ENCODE measurements around the gene RCBTB2. TPM values are rescaled to one million over a fixed set of nuclear protein-coding genes. Genes with fewer than 3 reads are reported as not detected.

The RCBTB2 gene
- total RNA-seq, 1 experiment from 2014 or later: 11.7 TPM

GRCh38 chr13:48511621-48512230 is 21.2 kb downstream of the RCBTB2 start:
- no peak overlapping the region for H2AFZ ChIP-seq (ENCODE audit: low read length)
- no peak overlapping the region for H3K4me2 ChIP-seq (ENCODE audit: insufficient read depth, insufficient read length, low read length)
- no peaks in the 10 kb centered on the region for H3K9me3 Mint-ChIP-seq

More at GRCh38 chr13:48511621-48512230, 21.2 kb downstream of the RCBTB2 start:
- WGBS (ENCODE audit: extremely low coverage, insufficient read length, low lambda C conversion rate): no CpG with 5 or more reads among the region's 10 CpGs
- H4K20me1 ChIP-seq (ENCODE audit: control insufficient read depth, insufficient read depth, insufficient read length): no peaks in the 10 kb centered on the region
- H3T11ph ChIP-seq (ENCODE audit: low read length): no peak overlapping the region
- H3K79me1 ChIP-seq (ENCODE audit: insufficient read depth, low read depth, low read length, poor library complexity, severe bottlenecking): no peaks in the 10 kb centered on the region
- no peak overlapping the region for H3K18ac ChIP-seq (ENCODE audit: insufficient read length, low read depth, low read length)
- H3K14ac ChIP-seq (ENCODE audit: insufficient read depth, low read length): no peak overlapping the region
- no peak overlapping the region for H3K9ac ChIP-seq (ENCODE audit: extremely low read depth, insufficient read length, low read length)
- H3K79me2 ChIP-seq (ENCODE audit: insufficient read depth, low read length): no peaks in the 10 kb centered on the region
- H4K5ac ChIP-seq (ENCODE audit: insufficient read length, low read depth, low read length): no peak overlapping the region
- no peak overlapping the region for H4K8ac ChIP-seq (replicated peaks; ENCODE audit: insufficient read length, low read depth, low read length)
- H3K4me1 ChIP-seq (ENCODE audit: insufficient read depth, low read length): no peaks in the 10 kb centered on the region; the same call in 1 of the 2 replicates
- no peak overlapping the region for H3K56ac ChIP-seq (ENCODE audit: insufficient read length, low read depth, low read length)
- H3K27me3 Mint-ChIP-seq (ENCODE audit: low read depth): no peaks in the 10 kb centered on the region
- H3K4ac ChIP-seq (ENCODE audit: low read depth, low read length): no peak overlapping the region
- H3K36me3 Mint-ChIP-seq (ENCODE audit: insufficient read depth in 1 of 3, low read depth in 3 of 3): peaks cover 0 to 5% (median 0%) of the 10 kb centered on the region in 3 experiments; a peak in 2 of 7 replicates
- H3K4me1 Mint-ChIP-seq: peaks cover 0 to 2% of the 10 kb centered on the region in 2 experiments; a peak in 1 of 4 replicates
- no peaks in the 10 kb centered on the region for H3K9me3 ChIP-seq (ENCODE audit: control insufficient read depth, low read depth, low read length)
- no peaks in the 10 kb centered on the region for H3K27me3 ChIP-seq (ENCODE audit: insufficient read depth, low read length)
- H2BK15ac ChIP-seq (ENCODE audit: low read depth, low read length): no peak overlapping the region
- no peak overlapping the region for H3K27ac Mint-ChIP-seq
- TF ChIP-seq, protein P1, sequence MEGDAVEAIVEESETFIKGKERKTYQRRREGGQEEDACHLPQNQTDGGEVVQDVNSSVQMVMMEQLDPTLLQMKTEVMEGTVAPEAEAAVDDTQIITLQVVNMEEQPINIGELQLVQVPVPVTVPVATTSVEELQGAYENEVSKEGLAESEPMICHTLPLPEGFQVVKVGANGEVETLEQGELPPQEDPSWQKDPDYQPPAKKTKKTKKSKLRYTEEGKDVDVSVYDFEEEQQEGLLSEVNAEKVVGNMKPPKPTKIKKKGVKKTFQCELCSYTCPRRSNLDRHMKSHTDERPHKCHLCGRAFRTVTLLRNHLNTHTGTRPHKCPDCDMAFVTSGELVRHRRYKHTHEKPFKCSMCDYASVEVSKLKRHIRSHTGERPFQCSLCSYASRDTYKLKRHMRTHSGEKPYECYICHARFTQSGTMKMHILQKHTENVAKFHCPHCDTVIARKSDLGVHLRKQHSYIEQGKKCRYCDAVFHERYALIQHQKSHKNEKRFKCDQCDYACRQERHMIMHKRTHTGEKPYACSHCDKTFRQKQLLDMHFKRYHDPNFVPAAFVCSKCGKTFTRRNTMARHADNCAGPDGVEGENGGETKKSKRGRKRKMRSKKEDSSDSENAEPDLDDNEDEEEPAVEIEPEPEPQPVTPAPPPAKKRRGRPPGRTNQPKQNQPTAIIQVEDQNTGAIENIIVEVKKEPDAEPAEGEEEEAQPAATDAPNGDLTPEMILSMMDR (conservative IDR thresholded peaks at IDR 0.05): no peak
- no peak overlapping the region; a peak in 1 of 5 replicates for H3K4me3 Mint-ChIP-seq
- H2BK20ac ChIP-seq (ENCODE audit: low read depth, low read length, poor library complexity, severe bottlenecking): no peak overlapping the region
- H3K23me2 ChIP-seq (ENCODE audit: insufficient read length, low read depth, low read length, poor library complexity, severe bottlenecking): no peaks in the 10 kb centered on the region
- no peak for DNase-seq
- no peak overlapping the region for H3K27ac ChIP-seq (ENCODE audit: insufficient read length, low read depth, low read length)
- H2BK12ac ChIP-seq (ENCODE audit: insufficient read length, low read depth, low read length): no peak overlapping the region
- H3K23ac ChIP-seq (ENCODE audit: insufficient read length, low read depth, low read length): no peak overlapping the region
- no peak overlapping the region for H2AK5ac ChIP-seq (ENCODE audit: insufficient read length, low read length)
- H2BK5ac ChIP-seq (ENCODE audit: insufficient read length, low read length): no peak overlapping the region
- H2BK120ac ChIP-seq (ENCODE audit: low read depth, low read length, poor library complexity, severe bottlenecking): no peak overlapping the region
- no peak overlapping the region for H4K91ac ChIP-seq (ENCODE audit: insufficient read length, low read depth, low read length)

Measured in H9 (cell line).